Activated CD8-positive, alpha-beta T cell treated with anti-CD3 and anti-CD28 coated beads for 36 hours (primary cell): ENCODE results near the gene C1orf116. TPM values are rescaled to one million over a fixed set of nuclear protein-coding genes. Genes with fewer than 3 reads are reported as not detected.

Source experiments
- ATAC-seq: fragments of 200-7000 bp; cut with Tn5 transposase; one replicate; pipeline ENCODE4 v1.10.0; 2021; ENCODE audit warnings: mild to moderate bottlenecking, moderate library complexity
- CTCF ChIA-PET: fragments of 350-600 bp; sonication (Branson Sonifier 250); formaldehyde crosslinking; loops from one replicate; lab custom pipeline; 2021; ENCODE audit warnings: antibody characterized with exemption; lab: Charles Lee
- POLR2A ChIA-PET: fragments of 350-600 bp; sonication (Branson Sonifier 250); formaldehyde crosslinking; loops from one replicate; lab custom pipeline; 2021; ENCODE audit warnings: antibody characterized with exemption; lab: Charles Lee
- DNase-seq: peaks from one replicate; pipeline ENCODE4 v3.0.0-alpha.2; 2020
- H3K27ac Mint-ChIP-seq: one replicate; pipeline ENCODE4 v1.8.0; 2021; ENCODE audit warnings: mild to moderate bottlenecking, mixed read lengths
- H3K27me3 Mint-ChIP-seq: one replicate; pipeline ENCODE4 v1.8.0; 2021; ENCODE audit warnings: mixed read lengths
- H3K36me3 Mint-ChIP-seq: one replicate; pipeline ENCODE4 v1.8.0; 2021; ENCODE audit warnings: low read depth, mixed read lengths
- H3K4me1 Mint-ChIP-seq: one replicate; pipeline ENCODE4 v1.8.0; 2021; ENCODE audit warnings: low read depth, mixed read lengths
- H3K4me3 Mint-ChIP-seq: one replicate; pipeline ENCODE4 v1.8.0; 2021; ENCODE audit warnings: mild to moderate bottlenecking, moderate library complexity, mixed read lengths
- H3K9me3 Mint-ChIP-seq: one replicate; pipeline ENCODE4 v1.8.0; 2021; ENCODE audit warnings: mixed read lengths
- CTCF ChIP-seq: fragments of 200-600 bp; IDR thresholded peaks from one replicate; pipeline ENCODE4 v1.8.0; 2022; ENCODE audit warnings: antibody characterized with exemption, mild to moderate bottlenecking
- intact Hi-C: fragments of 100-400 bp; cut with micrococcal nuclease; formaldehyde crosslinking; loops from one replicate; pipeline ENCODE4 v1.10.0; 2022
- total RNA-seq, 2 experiments: library from RNA; stranded (reverse); gene quantifications; one replicate each; pipeline ENCODE4 v1.2.3, GENCODE V29; 2021

Gene C1orf116
- total RNA-seq, 2 experiments from 2014 or later: 0.07 to 0.13 TPM

GRCh38 chr1:206982216-206982615, 50.3 kb downstream of the C1orf116 start:
- H3K27me3 Mint-ChIP-seq: peaks cover 5% of the 10 kb centered on the region
- ChIA-PET CTCF (interaction anchor here (0.6 to 9.2 kb wide), 72 partner anchors 9 to 517 kb away, joined by 3 to 182 read pairs (median 5); partner anchors contain the start of genes C1orf116, DYRK3, FCAMR and FCMR), POLR2A (interaction anchor here (1.0 to 1.5 kb wide), 2 partner anchors 28 to 46 kb away, joined by 3 to 4 read pairs; no protein-coding TSS in a partner anchor)
- no peaks in the 10 kb centered on the region for H3K4me1 Mint-ChIP-seq
- TF ChIP-seq CTCF: peak; percentile 78
- intact Hi-C loops: loop anchor here (5.0 kb wide), 1 partner anchor 50 kb away; no protein-coding TSS in a partner anchor
- DNase-seq (peak; percentile 79), ATAC-seq (peak; percentile 82)
- no peaks in the 10 kb centered on the region for H3K36me3 Mint-ChIP-seq
- no peak overlapping the region for H3K27ac Mint-ChIP-seq
- H3K4me3 Mint-ChIP-seq: no peak overlapping the region
- H3K9me3 Mint-ChIP-seq: no peaks in the 10 kb centered on the region

GRCh38 chr1:206979379-206980043, 53.0 kb downstream of the C1orf116 start:
- Mint-ChIP-seq H3K4me3 (no peak overlapping the region), H3K27me3 (peaks cover 5% of the 10 kb centered on the region), H3K36me3 (no peaks in the 10 kb centered on the region), H3K9me3 (no peaks in the 10 kb centered on the region), H3K4me1 (no peaks in the 10 kb centered on the region), H3K27ac (no peak overlapping the region)
- ChIA-PET POLR2A (no interaction called here), CTCF (interaction anchor here (0.8 to 9.2 kb wide), 13 partner anchors 20 to 316 kb away, joined by 3 to 182 read pairs (median 4); partner anchors contain the start of gene IL20)
- intact Hi-C loops: loop anchor here (5.0 kb wide), 1 partner anchor 47 kb away; no protein-coding TSS in a partner anchor
- TF ChIP-seq CTCF: peak; percentile 15
- DNase-seq (no peak), ATAC-seq (peak; percentile 55)

- ChIA-PET POLR2A (no interaction called here), CTCF (interaction anchor here (0.9 to 9.2 kb wide), 3 partner anchors 18 to 67 kb away, joined by 3 to 182 read pairs (median 4); no protein-coding TSS in a partner anchor)
- peaks cover 2% of the 10 kb centered on the region for H3K27me3 Mint-ChIP-seq
- TF ChIP-seq CTCF: no peak
- no peak for ATAC-seq
- intact Hi-C loops: no loop called here
- H3K9me3 Mint-ChIP-seq: no peaks in the 10 kb centered on the region
- H3K27ac Mint-ChIP-seq: no peak overlapping the region
- H3K36me3 Mint-ChIP-seq: no peaks in the 10 kb centered on the region
- DNase-seq: no peak
- no peaks in the 10 kb centered on the region for H3K4me1 Mint-ChIP-seq
- H3K4me3 Mint-ChIP-seq: no peak overlapping the region
Measured at GRCh38 chr1:206978259-206978658, 54.3 kb downstream of the C1orf116 start.

GRCh38 chr1:206975306-206975705, 57.2 kb downstream of the C1orf116 start:
- ChIA-PET CTCF (interaction anchor here (2.0 kb wide), 1 partner anchor 43 kb away, joined by 4 read pairs; no protein-coding TSS in a partner anchor), POLR2A (no interaction called here)
- no peak for TF ChIP-seq CTCF

GRCh38 chr1:206974140-206974539, 58.4 kb downstream of the C1orf116 start:
- CTCF ChIA-PET: interaction anchor here (0.8 to 3.9 kb wide), 8 partner anchors 8 to 339 kb away, joined by 3 to 33 read pairs (median 4); no protein-coding TSS in a partner anchor

More at GRCh38 chr1:206975306-206975705, 57.2 kb downstream of the C1orf116 start:
- DNase-seq (no peak), ATAC-seq (no peak)
- intact Hi-C loops: no loop called here
- H3K27ac Mint-ChIP-seq: no peak overlapping the region
- H3K4me3 Mint-ChIP-seq: no peak overlapping the region
- H3K27me3 Mint-ChIP-seq: peaks cover 5% of the 10 kb centered on the region
- no peaks in the 10 kb centered on the region for H3K4me1 Mint-ChIP-seq
- H3K36me3 Mint-ChIP-seq: no peaks in the 10 kb centered on the region
- H3K9me3 Mint-ChIP-seq: no peaks in the 10 kb centered on the region

More at GRCh38 chr1:206974140-206974539, 58.4 kb downstream of the C1orf116 start:
- Mint-ChIP-seq H3K27ac (no peak overlapping the region), H3K36me3 (no peaks in the 10 kb centered on the region), H3K4me1 (no peaks in the 10 kb centered on the region), H3K27me3 (peaks cover 6% of the 10 kb centered on the region), H3K9me3 (no peaks in the 10 kb centered on the region), H3K4me3 (no peak overlapping the region)
- POLR2A ChIA-PET: no interaction called here
- no peak for DNase-seq
- no peak for ATAC-seq
- no peak for TF ChIP-seq CTCF
- intact Hi-C loops: no loop called here
